Adipocyte (in vitro differentiated cells): ENCODE results near the gene COL9A3.

Source experiments
- DNase-seq: peaks from one replicate; pipeline ENCODE4 v3.0.0-alpha.2; 2015; ENCODE audit warnings: low read depth
- H3K27me3 ChIP-seq: replicated peaks from 2 replicates; pipeline ENCODE4 v1.7.0; 2013; ENCODE audit warnings: mild to moderate bottlenecking, low read length, moderate library complexity; ENCODE audit not compliant: control insufficient read depth, insufficient read depth
- H3K36me3 ChIP-seq: 2 replicates; pipeline ENCODE4 v1.7.0; 2013; ENCODE audit warnings: low read length, mild to moderate bottlenecking, moderate library complexity; ENCODE audit not compliant: control insufficient read depth, insufficient read depth, severe bottlenecking
- H3K4me1 ChIP-seq: 2 replicates; pipeline ENCODE4 v1.7.0; 2013; ENCODE audit warnings: mild to moderate bottlenecking, low read length, moderate library complexity; ENCODE audit not compliant: control insufficient read depth, insufficient read depth
- H3K4me3 ChIP-seq: 2 replicates; pipeline ENCODE4 v1.7.0; 2013; ENCODE audit warnings: mild to moderate bottlenecking, low read length, moderate library complexity
- H3K9ac ChIP-seq: 2 replicates; pipeline ENCODE4 v1.7.0; 2013; ENCODE audit warnings: mild to moderate bottlenecking, low read length, moderate library complexity
- H3K9me3 ChIP-seq: 2 replicates; pipeline ENCODE4 v1.7.0; 2013; ENCODE audit warnings: mild to moderate bottlenecking, low read length, moderate library complexity; ENCODE audit not compliant: control insufficient read depth

Gene COL9A3

GRCh38 chr20:62828511-62829230 lies 11.8 kb downstream of the COL9A3 start:
- no peaks in the 10 kb centered on the region for H3K36me3 ChIP-seq
- H3K4me1 ChIP-seq, result peaks cover 18% of the 10 kb centered on the region
- no peak overlapping the region for H3K9ac ChIP-seq
- no peaks in the 10 kb centered on the region for H3K27me3 ChIP-seq
- DNase-seq, result no peak
- H3K4me3 ChIP-seq, result no peak overlapping the region
- H3K9me3 ChIP-seq, result no peaks in the 10 kb centered on the region

GRCh38 chr20:62829231-62830230 lies 12.7 kb downstream of the COL9A3 start:
- DNase-seq, result no peak
- H3K9ac ChIP-seq, result no peak overlapping the region
- no peak overlapping the region for H3K4me3 ChIP-seq
- no peaks in the 10 kb centered on the region for H3K36me3 ChIP-seq
- peaks cover 18% of the 10 kb centered on the region for H3K4me1 ChIP-seq
- no peaks in the 10 kb centered on the region for H3K9me3 ChIP-seq
- H3K27me3 ChIP-seq, result no peaks in the 10 kb centered on the region

DNA sequence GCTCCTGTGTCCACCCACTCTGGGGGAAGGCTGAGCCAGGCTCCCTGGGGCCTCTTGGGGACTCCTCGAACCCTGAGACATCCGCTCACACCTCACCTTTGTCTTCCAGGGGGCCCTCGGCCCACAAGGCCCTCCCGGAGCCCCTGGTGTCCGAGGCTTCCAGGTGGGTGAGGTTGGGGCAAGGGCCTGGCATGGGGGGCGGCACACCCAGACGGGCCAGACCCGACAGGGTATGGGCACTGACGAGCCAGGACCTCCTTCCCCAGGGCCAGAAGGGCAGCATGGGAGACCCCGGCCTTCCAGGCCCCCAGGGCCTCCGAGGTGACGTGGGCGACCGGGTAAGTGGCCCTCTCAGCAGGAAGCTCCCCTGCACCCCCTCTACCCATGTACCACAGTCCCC lies 13.4 kb downstream of the COL9A3 start:
- DNase-seq, result no peak
- H3K9ac ChIP-seq, result no peak overlapping the region
- H3K4me3 ChIP-seq, result no peak overlapping the region
- no peaks in the 10 kb centered on the region for H3K9me3 ChIP-seq
- peaks cover 5% of the 10 kb centered on the region for H3K27me3 ChIP-seq
- H3K4me1 ChIP-seq, result peaks cover 18% of the 10 kb centered on the region
- no peaks in the 10 kb centered on the region for H3K36me3 ChIP-seq

DNA sequence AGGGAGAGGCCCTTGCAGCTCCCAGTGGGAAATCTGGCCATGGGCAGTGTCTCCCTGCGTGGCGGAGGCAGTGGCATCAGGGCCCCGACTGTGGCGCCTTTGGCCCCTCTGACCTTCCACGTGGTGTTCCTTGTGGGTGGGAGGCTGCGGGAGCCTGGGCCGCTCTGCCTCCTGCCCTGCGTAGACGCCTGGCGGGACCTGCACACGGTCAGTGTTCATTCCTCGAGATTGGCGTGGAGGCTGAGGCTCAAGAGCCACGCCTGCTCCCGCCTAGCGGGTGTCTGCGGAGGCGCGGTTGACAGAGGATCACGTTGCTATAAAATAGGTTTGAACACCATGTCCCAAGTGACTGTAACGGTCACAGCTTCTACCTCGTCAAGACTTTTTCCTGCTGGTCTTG lies 14.0 kb downstream of the COL9A3 start:
- Histone ChIP-seq H3K4me1 (peaks cover 18% of the 10 kb centered on the region), H3K4me3 (no peak overlapping the region), H3K36me3 (no peaks in the 10 kb centered on the region), H3K27me3 (peaks cover 8% of the 10 kb centered on the region), H3K9me3 (no peaks in the 10 kb centered on the region), H3K9ac (no peak overlapping the region)
- DNase-seq, result no peak

- DNase-seq, result no peak
- H3K27me3 ChIP-seq, result peaks cover 9% of the 10 kb centered on the region
- H3K36me3 ChIP-seq, result no peaks in the 10 kb centered on the region
- H3K9me3 ChIP-seq, result no peaks in the 10 kb centered on the region
- no peak overlapping the region for H3K9ac ChIP-seq
- no peak overlapping the region for H3K4me3 ChIP-seq
- H3K4me1 ChIP-seq, result peaks cover 18% of the 10 kb centered on the region
These were observed 14.5 kb downstream of the COL9A3 start for GRCh38 chr20:62831361-62831788.

DNA sequence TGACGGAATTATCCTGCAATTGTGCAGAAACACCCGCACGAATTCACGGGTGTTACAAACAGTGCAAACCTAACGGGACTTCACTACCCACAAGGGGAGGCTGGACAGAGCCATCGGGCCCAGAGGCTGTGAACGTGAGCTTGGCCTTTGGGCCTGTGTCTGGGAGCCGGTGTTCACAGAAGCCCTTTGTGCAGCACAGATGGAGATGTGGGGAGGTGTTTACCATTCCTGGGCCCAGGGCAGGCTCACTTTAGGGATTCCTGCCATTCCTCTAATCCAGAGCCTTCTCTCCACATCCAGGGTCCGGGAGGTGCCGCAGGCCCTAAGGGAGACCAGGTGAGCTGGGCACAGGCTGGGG lies 15.0 kb downstream of the COL9A3 start:
- Histone ChIP-seq H3K4me1 (peaks cover 18% of the 10 kb centered on the region), H3K27me3 (peaks cover 13% of the 10 kb centered on the region), H3K36me3 (no peaks in the 10 kb centered on the region), H3K9me3 (no peaks in the 10 kb centered on the region), H3K4me3 (no peak overlapping the region), H3K9ac (no peak overlapping the region)
- no peak for DNase-seq

DNA sequence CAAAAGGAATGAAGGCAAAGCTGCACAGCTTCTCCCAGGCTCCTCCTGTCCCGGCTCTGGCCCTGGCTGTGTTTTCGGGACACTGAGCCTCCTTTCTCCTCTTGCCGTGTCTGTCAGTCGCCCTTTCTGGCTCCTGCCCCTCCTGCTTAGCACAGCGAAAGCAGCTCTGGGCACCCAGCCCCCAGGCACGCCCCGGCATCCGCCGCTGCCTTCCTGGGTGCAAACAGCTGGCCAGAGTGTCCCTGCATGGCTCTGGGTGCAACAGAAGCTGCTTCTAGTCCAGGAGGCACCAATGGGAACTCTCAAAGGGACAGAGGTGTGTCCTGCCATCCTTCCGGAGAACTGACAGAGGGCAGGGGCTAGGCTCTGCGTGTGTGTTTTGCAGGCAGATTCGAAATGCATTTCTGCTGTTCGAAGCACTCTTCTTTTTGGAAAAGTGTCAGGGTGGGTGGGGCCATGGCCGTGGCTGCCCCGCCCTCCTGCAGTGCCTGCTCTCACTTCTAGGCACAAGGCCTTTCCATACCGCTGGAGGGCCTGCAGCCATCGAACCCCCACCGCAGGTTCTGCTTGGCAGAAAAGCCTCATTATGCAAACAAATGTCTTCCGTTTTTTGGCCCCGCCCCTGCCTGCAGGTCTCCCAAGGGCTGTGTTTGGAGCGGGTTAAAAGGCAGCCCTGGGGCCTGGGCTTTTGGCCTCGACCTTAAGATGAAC lies 15.5 kb downstream of the COL9A3 start:
- no peak for DNase-seq

GRCh38 chr20:62832951-62833391 lies 16.1 kb downstream of the COL9A3 start:
- DNase-seq, result no peak
- H3K4me3 ChIP-seq, result no peak overlapping the region
- no peak overlapping the region for H3K9ac ChIP-seq
- no peaks in the 10 kb centered on the region for H3K36me3 ChIP-seq
- H3K9me3 ChIP-seq, result no peaks in the 10 kb centered on the region
- peaks cover 18% of the 10 kb centered on the region for H3K4me1 ChIP-seq
- peaks cover 13% of the 10 kb centered on the region for H3K27me3 ChIP-seq

More for the DNA sequence above, 15.5 kb downstream of the COL9A3 start:
- H3K4me1 ChIP-seq, result peaks cover 18% of the 10 kb centered on the region
- peaks cover 13% of the 10 kb centered on the region for H3K27me3 ChIP-seq
- H3K4me3 ChIP-seq, result no peak overlapping the region
- no peaks in the 10 kb centered on the region for H3K36me3 ChIP-seq
- H3K9me3 ChIP-seq, result no peaks in the 10 kb centered on the region
- no peak overlapping the region for H3K9ac ChIP-seq

DNA sequence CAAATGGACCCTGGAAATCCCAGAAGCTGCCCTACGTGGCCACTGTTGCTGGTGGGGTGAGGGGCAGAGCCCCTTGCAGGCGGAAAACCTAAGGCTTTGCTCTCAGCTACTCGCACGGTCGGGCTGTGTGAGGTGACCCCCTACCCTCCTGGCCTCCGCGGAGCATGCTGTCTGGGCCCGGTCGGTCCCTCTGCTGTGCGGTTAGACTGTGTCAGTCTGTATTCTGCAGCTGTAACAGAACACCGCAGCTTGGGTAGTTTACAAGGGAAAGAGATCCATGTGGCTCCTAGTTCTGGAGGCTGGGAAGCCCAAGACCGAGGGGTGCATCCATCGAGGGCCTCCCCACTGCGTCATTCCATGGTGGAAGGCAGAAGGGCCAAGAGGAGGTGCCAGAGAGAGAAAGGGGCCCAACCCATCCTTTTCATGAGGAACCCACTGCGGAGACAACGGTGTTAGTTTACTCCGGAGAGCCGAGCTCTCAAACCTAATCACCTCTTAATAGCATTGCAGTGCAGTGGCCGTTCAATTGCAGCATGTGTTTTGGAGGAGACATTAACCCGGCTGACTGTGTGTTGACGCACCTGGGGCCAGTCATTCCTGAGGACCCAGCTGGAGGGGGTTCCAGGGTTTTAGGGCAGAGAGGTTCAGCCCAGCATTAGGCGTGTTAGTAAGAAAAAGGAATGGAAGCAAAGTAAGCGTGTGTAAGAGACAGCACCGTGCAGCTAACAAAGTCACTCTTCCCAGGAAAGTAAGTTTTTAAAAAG lies 18.3 kb downstream of the COL9A3 start:
- H3K36me3 ChIP-seq, result no peaks in the 10 kb centered on the region
- no peaks in the 10 kb centered on the region for H3K9me3 ChIP-seq
- no peak overlapping the region for H3K4me3 ChIP-seq
- H3K9ac ChIP-seq, result no peak overlapping the region
- peaks cover 18% of the 10 kb centered on the region for H3K4me1 ChIP-seq
- peaks cover 16% of the 10 kb centered on the region for H3K27me3 ChIP-seq
- DNase-seq, result no peak

DNA sequence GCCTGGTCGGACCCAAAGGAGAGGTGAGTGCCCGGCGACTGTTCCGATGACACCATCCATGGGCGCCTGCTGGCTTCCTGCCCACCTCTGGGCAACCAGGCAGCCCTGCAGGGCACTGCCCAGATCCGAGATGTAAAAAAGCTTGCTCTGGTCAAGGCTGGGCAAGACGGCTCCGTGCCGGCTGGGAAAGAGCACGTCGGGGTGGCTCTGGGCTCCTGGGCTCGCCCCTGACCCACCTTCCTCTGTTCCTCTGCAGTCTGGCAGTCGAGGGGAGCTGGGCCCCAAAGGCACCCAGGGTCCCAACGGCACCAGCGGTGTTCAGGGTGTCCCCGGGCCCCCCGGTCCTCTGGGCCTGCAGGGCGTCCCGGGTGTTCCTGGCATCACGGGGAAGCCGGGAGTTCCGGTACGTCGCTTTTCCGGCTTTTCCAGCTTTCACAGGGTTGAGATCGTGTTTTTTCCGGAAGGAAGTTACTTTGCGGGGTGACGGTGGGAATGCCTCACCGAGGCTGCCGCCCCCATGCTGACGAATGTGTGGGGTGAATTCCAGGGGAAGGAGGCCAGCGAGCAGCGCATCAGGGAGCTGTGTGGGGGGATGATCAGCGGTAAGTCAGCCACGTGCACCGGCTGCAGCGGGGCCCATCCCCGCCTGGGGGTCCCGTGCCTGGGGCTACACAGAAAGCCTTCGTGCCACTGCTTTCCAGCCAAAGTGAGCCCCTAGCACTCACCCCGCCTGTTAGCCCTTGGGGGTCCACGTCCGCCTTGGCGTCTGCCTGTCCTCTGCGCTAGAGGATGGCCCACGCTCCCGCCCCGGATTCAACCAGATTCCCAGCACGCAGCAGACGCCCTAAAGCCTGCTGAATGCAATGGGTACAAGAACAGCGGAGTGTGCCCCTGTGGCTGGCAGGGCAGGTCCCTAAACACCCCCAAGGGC lies 19.3 kb downstream of the COL9A3 start:
- no peaks in the 10 kb centered on the region for H3K9me3 ChIP-seq
- H3K36me3 ChIP-seq, result no peaks in the 10 kb centered on the region
- no peak for DNase-seq
- H3K9ac ChIP-seq, result no peak overlapping the region
- no peak overlapping the region for H3K4me3 ChIP-seq
- peaks cover 16% of the 10 kb centered on the region for H3K27me3 ChIP-seq
- H3K4me1 ChIP-seq, result peaks cover 14% of the 10 kb centered on the region
